ENCODE results near the gene FCHO2. TPM values are rescaled to one million over a fixed set of nuclear protein-coding genes. Genes with fewer than 3 reads are reported as not detected.

Gene FCHO2
- total RNA-seq, 1 experiment from 2014 or later = 5.8 TPM

DNA sequence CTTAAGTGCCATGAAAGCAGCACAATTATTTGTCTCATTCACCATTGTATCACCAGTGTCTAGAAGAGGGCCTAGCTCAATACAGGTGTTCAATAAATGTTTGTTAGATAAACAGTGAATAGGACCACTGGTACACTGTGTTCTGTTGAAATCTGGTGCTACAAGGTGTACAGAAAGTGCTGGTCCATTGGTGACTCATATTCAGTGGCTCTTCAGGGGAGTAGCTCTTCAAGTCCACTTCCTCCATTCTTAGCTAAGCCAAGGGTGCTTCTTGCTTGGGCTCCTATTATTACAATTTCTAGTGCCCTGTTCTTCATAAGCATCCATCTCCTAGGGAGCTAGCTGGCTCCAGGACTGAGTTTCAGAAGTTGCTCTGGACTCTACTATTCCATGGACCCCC, 6.4 kb upstream of the FCHO2 start:
- Histone ChIP-seq H3T11ph (ENCODE audit: low read length) (no peak overlapping the region), H2AK5ac (ENCODE audit: insufficient read length, low read length) (no peak overlapping the region), H3K23me2 (ENCODE audit: insufficient read length, low read depth, low read length, poor library complexity, severe bottlenecking) (no peaks in the 10 kb centered on the region), H3K4ac (ENCODE audit: low read depth, low read length) (no peak overlapping the region), H3K23ac (ENCODE audit: insufficient read length, low read depth, low read length) (no peak overlapping the region), H2BK12ac (ENCODE audit: insufficient read length, low read depth, low read length) (no peak overlapping the region), H3K79me2 (ENCODE audit: insufficient read depth, low read length) (no peaks in the 10 kb centered on the region), H2BK20ac (ENCODE audit: low read depth, low read length, poor library complexity, severe bottlenecking) (no peak overlapping the region), H2BK15ac (ENCODE audit: low read depth, low read length) (no peak overlapping the region), H3K27ac (ENCODE audit: insufficient read length, low read depth, low read length) (no peak overlapping the region), H3K79me1 (ENCODE audit: insufficient read depth, low read depth, low read length, poor library complexity, severe bottlenecking) (no peaks in the 10 kb centered on the region), H4K8ac (replicated peaks; ENCODE audit: insufficient read length, low read depth, low read length) (no peak overlapping the region), H3K9me3 (ENCODE audit: control insufficient read depth, low read depth, low read length) (no peaks in the 10 kb centered on the region), H2BK120ac (ENCODE audit: low read depth, low read length, poor library complexity, severe bottlenecking) (no peak overlapping the region), H2AFZ (ENCODE audit: low read length) (no peak overlapping the region), H3K9ac (ENCODE audit: extremely low read depth, insufficient read length, low read length) (no peak overlapping the region), H4K5ac (ENCODE audit: insufficient read length, low read depth, low read length) (no peak overlapping the region), H3K18ac (ENCODE audit: insufficient read length, low read depth, low read length) (no peak overlapping the region), H3K4me1 (ENCODE audit: insufficient read depth, low read length) (peaks cover 5% of the 10 kb centered on the region), H3K14ac (ENCODE audit: insufficient read depth, low read length) (no peak overlapping the region), H3K4me2 (ENCODE audit: insufficient read depth, insufficient read length, low read length) (no peak overlapping the region), H4K91ac (ENCODE audit: insufficient read length, low read depth, low read length) (no peak overlapping the region), H4K20me1 (ENCODE audit: control insufficient read depth, insufficient read depth, insufficient read length) (no peaks in the 10 kb centered on the region), H3K56ac (ENCODE audit: insufficient read length, low read depth, low read length) (no peak overlapping the region), H2BK5ac (ENCODE audit: insufficient read length, low read length) (no peak overlapping the region), H3K27me3 (ENCODE audit: insufficient read depth, low read length) (no peaks in the 10 kb centered on the region)
- Mint-ChIP-seq H3K4me1 (peaks cover 9 to 10% of the 10 kb centered on the region in 2 experiments), H3K36me3 (ENCODE audit: insufficient read depth in 1 of 3, low read depth in 3 of 3) (no peaks in the 10 kb centered on the region), H3K27ac (no peak overlapping the region), H3K9me3 (no peaks in the 10 kb centered on the region), H3K4me3 (no peak overlapping the region), H3K27me3 (ENCODE audit: low read depth) (no peaks in the 10 kb centered on the region)
- DNase-seq = no peak
- TF ChIP-seq, protein P1, sequence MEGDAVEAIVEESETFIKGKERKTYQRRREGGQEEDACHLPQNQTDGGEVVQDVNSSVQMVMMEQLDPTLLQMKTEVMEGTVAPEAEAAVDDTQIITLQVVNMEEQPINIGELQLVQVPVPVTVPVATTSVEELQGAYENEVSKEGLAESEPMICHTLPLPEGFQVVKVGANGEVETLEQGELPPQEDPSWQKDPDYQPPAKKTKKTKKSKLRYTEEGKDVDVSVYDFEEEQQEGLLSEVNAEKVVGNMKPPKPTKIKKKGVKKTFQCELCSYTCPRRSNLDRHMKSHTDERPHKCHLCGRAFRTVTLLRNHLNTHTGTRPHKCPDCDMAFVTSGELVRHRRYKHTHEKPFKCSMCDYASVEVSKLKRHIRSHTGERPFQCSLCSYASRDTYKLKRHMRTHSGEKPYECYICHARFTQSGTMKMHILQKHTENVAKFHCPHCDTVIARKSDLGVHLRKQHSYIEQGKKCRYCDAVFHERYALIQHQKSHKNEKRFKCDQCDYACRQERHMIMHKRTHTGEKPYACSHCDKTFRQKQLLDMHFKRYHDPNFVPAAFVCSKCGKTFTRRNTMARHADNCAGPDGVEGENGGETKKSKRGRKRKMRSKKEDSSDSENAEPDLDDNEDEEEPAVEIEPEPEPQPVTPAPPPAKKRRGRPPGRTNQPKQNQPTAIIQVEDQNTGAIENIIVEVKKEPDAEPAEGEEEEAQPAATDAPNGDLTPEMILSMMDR (conservative IDR thresholded peaks at IDR 0.05) = no peak
